GM19035 (cell line): Measurements from ENCODE around the gene SLC9A9.

Experiments used
- ATAC-seq: cut with Tn5 transposase; IDR thresholded peaks from one replicate; pipeline ENCODE4 v1.9.1; 2021; ENCODE audit not compliant: unreplicated experiment

The SLC9A9 gene

GRCh38 chr3:143235614-143236204, 612.6 kb downstream of the SLC9A9 start:
- no peak for ATAC-seq

- no peak for ATAC-seq
These were observed 613.7 kb downstream of the SLC9A9 start for GRCh38 chr3:143234526-143234925.

- ATAC-seq, result no peak
These were observed 615.3 kb downstream of the SLC9A9 start for GRCh38 chr3:143232981-143233380.

GRCh38 chr3:143228405-143228804, 619.9 kb downstream of the SLC9A9 start:
- no peak for ATAC-seq

- no peak for ATAC-seq
These were observed 621.5 kb downstream of the SLC9A9 start for GRCh38 chr3:143226678-143227291.

GRCh38 chr3:143224716-143225115, 623.6 kb downstream of the SLC9A9 start:
- ATAC-seq, result no peak

- no peak for ATAC-seq
These were observed 625.3 kb downstream of the SLC9A9 start for GRCh38 chr3:143222981-143223380.

- no peak for ATAC-seq
These were observed 625.8 kb downstream of the SLC9A9 start for GRCh38 chr3:143222505-143222904.

GRCh38 chr3:143221446-143221845, 626.8 kb downstream of the SLC9A9 start:
- ATAC-seq, result no peak

GRCh38 chr3:143220741-143221140, 627.5 kb downstream of the SLC9A9 start:
- ATAC-seq, result no peak

GRCh38 chr3:143218166-143218835, 630.0 kb downstream of the SLC9A9 start:
- no peak for ATAC-seq

- ATAC-seq, result no peak
These were observed 631.0 kb downstream of the SLC9A9 start for GRCh38 chr3:143217283-143217682.

GRCh38 chr3:143216709-143217182, 631.5 kb downstream of the SLC9A9 start:
- no peak for ATAC-seq
